Measurements from ENCODE around the gene GPR78. TPM values are rescaled to one million over a fixed set of nuclear protein-coding genes. Genes with fewer than 3 reads are reported as not detected.

Gene GPR78
- total RNA-seq, 1 experiment from 2014 or later, result 3.4 TPM

DNA sequence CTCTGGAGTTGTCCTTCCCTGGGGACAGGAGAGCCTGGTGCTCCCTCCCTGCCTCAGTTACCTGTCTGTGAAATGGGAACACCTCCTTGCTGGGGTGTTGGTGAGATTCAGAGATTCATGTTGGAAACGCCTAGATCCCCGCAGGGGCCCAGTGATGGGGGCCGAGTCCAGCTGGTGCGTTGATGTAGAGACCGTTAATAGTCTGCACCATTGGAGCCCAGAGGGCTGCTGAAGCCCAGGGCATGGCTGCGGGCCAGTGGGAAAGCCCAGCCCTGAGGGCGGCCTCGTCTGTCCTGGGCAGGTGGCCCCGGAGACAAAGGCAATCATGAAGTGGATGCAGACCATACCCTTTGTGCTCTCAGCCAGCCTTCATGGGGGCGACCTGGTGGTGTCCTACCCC, 26.8 kb downstream of the GPR78 start:
- no peaks in the 10 kb centered on the region; a peak in 1 of 4 replicates for H3K4me1 Mint-ChIP-seq
- Histone ChIP-seq H3K9ac (ENCODE audit: extremely low read depth, insufficient read length, low read length) (no peak overlapping the region), H3K56ac (ENCODE audit: insufficient read length, low read depth, low read length) (no peak overlapping the region), H3K27me3 (ENCODE audit: insufficient read depth, low read length) (no peaks in the 10 kb centered on the region), H3K9me3 (ENCODE audit: control insufficient read depth, low read depth, low read length) (no peaks in the 10 kb centered on the region), H4K91ac (ENCODE audit: insufficient read length, low read depth, low read length) (no peak overlapping the region), H2BK5ac (ENCODE audit: insufficient read length, low read length) (no peak overlapping the region), H2AFZ (ENCODE audit: low read length) (no peak overlapping the region), H3K23me2 (ENCODE audit: insufficient read length, low read depth, low read length, poor library complexity, severe bottlenecking) (no peaks in the 10 kb centered on the region), H4K5ac (ENCODE audit: insufficient read length, low read depth, low read length) (no peak overlapping the region), H4K8ac (replicated peaks; ENCODE audit: insufficient read length, low read depth, low read length) (no peak overlapping the region), H2BK12ac (ENCODE audit: insufficient read length, low read depth, low read length) (no peak overlapping the region), H3K23ac (ENCODE audit: insufficient read length, low read depth, low read length) (no peak overlapping the region), H2BK15ac (ENCODE audit: low read depth, low read length) (no peak overlapping the region), H2BK20ac (ENCODE audit: low read depth, low read length, poor library complexity, severe bottlenecking) (no peak overlapping the region), H3K27ac (ENCODE audit: insufficient read length, low read depth, low read length) (no peak overlapping the region), H3K4me1 (ENCODE audit: insufficient read depth, low read length) (no peaks in the 10 kb centered on the region), H4K20me1 (ENCODE audit: control insufficient read depth, insufficient read depth, insufficient read length) (no peaks in the 10 kb centered on the region), H2AK5ac (ENCODE audit: insufficient read length, low read length) (no peak overlapping the region), H3K79me2 (ENCODE audit: insufficient read depth, low read length) (no peaks in the 10 kb centered on the region), H3K14ac (ENCODE audit: insufficient read depth, low read length) (no peak overlapping the region), H3T11ph (ENCODE audit: low read length) (no peak overlapping the region), H3K79me1 (ENCODE audit: insufficient read depth, low read depth, low read length, poor library complexity, severe bottlenecking) (no peaks in the 10 kb centered on the region), H2BK120ac (ENCODE audit: low read depth, low read length, poor library complexity, severe bottlenecking) (no peak overlapping the region), H3K4ac (ENCODE audit: low read depth, low read length) (no peak overlapping the region), H3K18ac (ENCODE audit: insufficient read length, low read depth, low read length) (no peak overlapping the region), H3K4me2 (ENCODE audit: insufficient read depth, insufficient read length, low read length) (no peak overlapping the region)
- peaks cover 2 to 38% (median 36%) of the 10 kb centered on the region in 3 experiments; a peak in 6 of 7 replicates for H3K36me3 Mint-ChIP-seq (ENCODE audit: insufficient read depth in 1 of 3, low read depth in 3 of 3)
- WGBS (ENCODE audit: extremely low coverage, insufficient read length, low lambda C conversion rate), result no CpG with 5 or more reads among the region's 10 CpGs
- TF ChIP-seq, protein P1, sequence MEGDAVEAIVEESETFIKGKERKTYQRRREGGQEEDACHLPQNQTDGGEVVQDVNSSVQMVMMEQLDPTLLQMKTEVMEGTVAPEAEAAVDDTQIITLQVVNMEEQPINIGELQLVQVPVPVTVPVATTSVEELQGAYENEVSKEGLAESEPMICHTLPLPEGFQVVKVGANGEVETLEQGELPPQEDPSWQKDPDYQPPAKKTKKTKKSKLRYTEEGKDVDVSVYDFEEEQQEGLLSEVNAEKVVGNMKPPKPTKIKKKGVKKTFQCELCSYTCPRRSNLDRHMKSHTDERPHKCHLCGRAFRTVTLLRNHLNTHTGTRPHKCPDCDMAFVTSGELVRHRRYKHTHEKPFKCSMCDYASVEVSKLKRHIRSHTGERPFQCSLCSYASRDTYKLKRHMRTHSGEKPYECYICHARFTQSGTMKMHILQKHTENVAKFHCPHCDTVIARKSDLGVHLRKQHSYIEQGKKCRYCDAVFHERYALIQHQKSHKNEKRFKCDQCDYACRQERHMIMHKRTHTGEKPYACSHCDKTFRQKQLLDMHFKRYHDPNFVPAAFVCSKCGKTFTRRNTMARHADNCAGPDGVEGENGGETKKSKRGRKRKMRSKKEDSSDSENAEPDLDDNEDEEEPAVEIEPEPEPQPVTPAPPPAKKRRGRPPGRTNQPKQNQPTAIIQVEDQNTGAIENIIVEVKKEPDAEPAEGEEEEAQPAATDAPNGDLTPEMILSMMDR (conservative IDR thresholded peaks at IDR 0.05), result no peak
- no peak overlapping the region for H3K27ac Mint-ChIP-seq
- DNase-seq, result no peak
- H3K27me3 Mint-ChIP-seq (ENCODE audit: low read depth), result peaks cover 2% of the 10 kb centered on the region; the same call in 1 of the 2 replicates
- H3K9me3 Mint-ChIP-seq, result no peaks in the 10 kb centered on the region
- H3K4me3 Mint-ChIP-seq, result no peak overlapping the region
